Measurements from ENCODE around the gene IGLON5. TPM values are rescaled to one million over a fixed set of nuclear protein-coding genes. Genes with fewer than 3 reads are reported as not detected.

The IGLON5 gene
- polyA plus RNA-seq, 1 experiment = not detected

GRCh38 chr19:51354103-51354741, 42.8 kb downstream of the IGLON5 start:
- H3K27ac ChIP-seq (ENCODE audit: low read depth, low read length) = no peak overlapping the region
- H3K9me3 ChIP-seq (ENCODE audit: control insufficient read depth, insufficient read depth, low read length) = peaks cover 5% of the 10 kb centered on the region; the same call in 1 of the 2 replicates
- H3K27me3 ChIP-seq (ENCODE audit: control insufficient read depth, insufficient read depth, low read length) = no peaks in the 10 kb centered on the region
- no peak for TF ChIP-seq CTCF (IDR thresholded peaks at IDR 0.05; ENCODE audit: low read depth, low read length)
- ChIA-PET CTCF (interaction anchor here (0.7 to 1.2 kb wide), 3 partner anchors 13 to 118 kb away, joined by 4 to 6 read pairs (median 4); no protein-coding TSS in a partner anchor), POLR2A (interaction anchor here (0.8 kb wide), 2 partner anchors 14 to 15 kb away, joined by 3 read pairs; no protein-coding TSS in a partner anchor)
- no peak for DNase-seq (ENCODE audit: low read depth, low spot score)
- H3K4me3 ChIP-seq (ENCODE audit: low read depth, low read length) = no peak overlapping the region

- POLR2A ChIA-PET = interaction anchor here (0.8 kb wide), 2 partner anchors 13 to 15 kb away, joined by 3 read pairs; no protein-coding TSS in a partner anchor
- CTCF ChIA-PET = interaction anchor here (0.7 to 1.2 kb wide), 3 partner anchors 13 to 118 kb away, joined by 4 to 6 read pairs (median 4); no protein-coding TSS in a partner anchor
- H3K4me3 ChIP-seq (ENCODE audit: low read depth, low read length) = no peak overlapping the region
- no peak for DNase-seq (ENCODE audit: low read depth, low spot score)
- no peak for TF ChIP-seq CTCF (IDR thresholded peaks at IDR 0.05; ENCODE audit: low read depth, low read length)
- no peaks in the 10 kb centered on the region for H3K27me3 ChIP-seq (ENCODE audit: control insufficient read depth, insufficient read depth, low read length)
- peaks cover 5% of the 10 kb centered on the region; the same call in 1 of the 2 replicates for H3K9me3 ChIP-seq (ENCODE audit: control insufficient read depth, insufficient read depth, low read length)
- no peak overlapping the region for H3K27ac ChIP-seq (ENCODE audit: low read depth, low read length)
Observed at GRCh38 chr19:51354742-51355148, 43.3 kb downstream of the IGLON5 start.

- no peak overlapping the region for H3K27ac ChIP-seq (ENCODE audit: low read depth, low read length)
- no peaks in the 10 kb centered on the region for H3K27me3 ChIP-seq (ENCODE audit: control insufficient read depth, insufficient read depth, low read length)
- CTCF ChIA-PET = interaction anchor here (1.3 kb wide), 1 partner anchor 15 kb away, joined by 6 read pairs; no protein-coding TSS in a partner anchor
- no peak for DNase-seq (ENCODE audit: low read depth, low spot score)
- POLR2A ChIA-PET = no interaction called here
- H3K9me3 ChIP-seq (ENCODE audit: control insufficient read depth, insufficient read depth, low read length) = peaks cover 2% of the 10 kb centered on the region; the same call in 1 of the 2 replicates
- H3K4me3 ChIP-seq (ENCODE audit: low read depth, low read length) = no peak overlapping the region
- no peak for TF ChIP-seq CTCF (IDR thresholded peaks at IDR 0.05; ENCODE audit: low read depth, low read length)
Observed at GRCh38 chr19:51356159-51356801, 44.8 kb downstream of the IGLON5 start.

GRCh38 chr19:51357952-51358351, 46.5 kb downstream of the IGLON5 start:
- no peak overlapping the region for H3K4me3 ChIP-seq (ENCODE audit: low read depth, low read length)
- H3K9me3 ChIP-seq (ENCODE audit: control insufficient read depth, insufficient read depth, low read length) = no peaks in the 10 kb centered on the region; the same call in 1 of the 2 replicates
- H3K27me3 ChIP-seq (ENCODE audit: control insufficient read depth, insufficient read depth, low read length) = no peaks in the 10 kb centered on the region
- no peak for TF ChIP-seq CTCF (IDR thresholded peaks at IDR 0.05; ENCODE audit: low read depth, low read length)
- no peak overlapping the region for H3K27ac ChIP-seq (ENCODE audit: low read depth, low read length)
- CTCF ChIA-PET = interaction anchor here (1.4 to 1.5 kb wide), 2 partner anchors 18 to 303 kb away, joined by 3 to 17 read pairs; no protein-coding TSS in a partner anchor
- DNase-seq (ENCODE audit: low read depth, low spot score) = no peak
- POLR2A ChIA-PET = no interaction called here
